Measurements from ENCODE around the gene SIK1.
"Not testable (repeated sequence)": the region's sequence is repeated elsewhere in the genome, so short reads cannot be mapped to it uniquely, and the experiment has no call there.

Gene SIK1

DNA sequence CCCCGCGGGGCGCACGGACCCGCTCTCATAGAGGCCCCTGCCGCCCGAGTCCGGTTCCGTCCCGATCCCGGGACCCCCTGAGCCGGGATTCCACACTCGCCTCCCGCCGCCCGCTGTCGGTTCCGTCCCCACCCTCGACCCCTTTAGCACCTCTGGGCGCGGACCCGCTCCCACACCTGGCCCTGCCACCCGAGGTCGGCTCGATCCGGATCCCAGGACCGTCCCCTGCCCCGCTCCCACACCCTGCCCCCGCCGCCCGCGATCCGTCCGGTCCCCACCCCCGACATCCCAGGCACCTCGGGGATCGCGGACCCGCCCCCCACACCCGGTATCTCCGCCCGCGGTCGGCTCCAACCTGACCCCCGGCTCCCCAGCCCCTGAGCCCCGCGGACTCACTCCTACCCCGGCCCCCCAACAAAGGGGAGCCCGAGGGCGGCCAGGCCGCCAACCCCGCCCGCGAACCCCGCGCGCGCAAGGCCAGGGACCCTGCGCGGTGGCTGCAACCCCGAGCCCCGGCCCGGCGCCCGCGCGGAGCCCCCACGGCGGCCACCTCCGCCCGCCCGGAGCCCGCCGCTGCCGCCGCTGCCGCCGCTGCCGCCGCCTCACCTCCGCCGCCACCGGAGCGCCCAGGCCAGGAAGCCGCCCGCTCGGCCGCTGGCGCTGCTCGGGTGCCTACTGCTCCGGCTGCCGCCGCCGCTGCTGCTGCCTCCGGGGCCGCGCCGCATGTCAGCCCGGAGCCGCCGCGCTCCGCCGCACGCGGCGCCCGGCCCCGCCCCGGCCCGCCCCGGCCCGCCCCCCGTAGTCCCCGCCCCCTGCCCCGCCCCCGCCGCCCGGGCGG is at the start of gene SIK1:
Gene SIK1, minus strand, starts transcription at position 728 of the 838 bp plus-strand sequence. CDS start 953 bp downstream, outside the sequence.
- not testable (repeated sequence) for DNase-seq

DNA sequence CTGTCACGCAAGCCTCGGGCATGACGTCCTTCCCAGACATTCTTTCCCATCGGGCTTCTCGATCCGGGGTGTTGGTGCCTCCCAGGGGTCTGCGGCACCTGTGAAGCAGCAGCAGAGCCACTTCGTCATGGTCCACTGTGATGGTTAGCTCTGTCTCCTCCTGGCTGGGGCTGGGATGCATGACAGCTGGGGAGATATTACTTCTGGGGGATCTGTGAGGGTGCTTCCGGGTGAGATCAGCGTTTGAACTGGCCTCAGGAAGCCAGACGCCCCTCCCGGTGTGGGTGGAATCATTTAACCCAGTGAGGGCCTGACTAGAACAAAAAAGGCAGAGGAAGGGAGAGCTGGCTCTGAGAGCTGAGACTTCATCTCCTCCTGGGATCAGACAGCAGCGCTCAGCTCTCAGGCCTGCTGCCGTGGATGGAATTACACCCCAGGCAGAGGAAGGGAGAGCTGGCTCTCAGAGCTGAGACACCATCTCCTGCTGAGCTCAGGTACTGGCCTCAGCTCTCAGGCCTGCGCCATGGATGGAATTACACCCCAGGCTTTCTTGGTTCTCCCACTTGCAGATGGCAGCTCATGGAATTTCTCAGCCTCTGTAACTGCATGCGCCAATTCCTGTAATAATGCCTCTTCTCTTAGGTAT is 44.8 kb upstream of the SIK1 start:
- DNase-seq: not testable (repeated sequence)

DNA sequence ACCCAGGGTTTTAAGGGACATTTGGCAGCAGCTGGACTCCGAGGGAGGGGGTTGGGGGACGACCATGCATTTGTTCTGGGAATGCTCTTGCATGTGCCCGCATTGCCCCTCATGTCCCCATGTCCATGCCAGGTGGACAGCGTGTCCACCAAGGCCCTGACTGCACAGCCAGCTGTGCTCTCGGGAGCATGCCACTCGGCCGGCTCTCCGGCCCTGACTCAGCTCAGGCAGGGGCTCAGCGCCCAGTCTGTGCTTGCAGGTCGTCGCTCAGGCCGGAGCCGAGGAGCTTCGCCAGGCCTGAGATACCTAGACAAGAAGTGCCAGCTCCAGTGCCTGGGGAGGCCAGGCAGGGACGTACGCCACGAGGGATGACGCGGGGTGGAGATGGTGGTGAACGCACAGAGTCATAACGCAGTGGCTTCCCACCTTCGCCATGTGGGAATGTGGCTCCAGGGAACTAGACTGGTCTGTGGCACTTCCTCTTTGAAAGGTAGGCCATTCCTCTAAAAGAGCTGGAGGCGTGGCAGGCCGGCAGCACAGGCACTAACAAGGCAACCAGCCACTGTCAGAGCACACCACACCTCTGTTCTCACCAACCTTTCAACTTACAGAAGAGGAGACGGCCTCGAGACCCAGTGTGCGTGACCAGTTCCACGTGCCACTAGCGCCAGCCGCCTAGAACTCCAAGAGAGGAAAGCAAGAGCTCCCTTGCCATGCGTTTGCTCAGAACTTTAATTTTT is 43.0 kb upstream of the SIK1 start:
- not testable (repeated sequence) for DNase-seq

DNA sequence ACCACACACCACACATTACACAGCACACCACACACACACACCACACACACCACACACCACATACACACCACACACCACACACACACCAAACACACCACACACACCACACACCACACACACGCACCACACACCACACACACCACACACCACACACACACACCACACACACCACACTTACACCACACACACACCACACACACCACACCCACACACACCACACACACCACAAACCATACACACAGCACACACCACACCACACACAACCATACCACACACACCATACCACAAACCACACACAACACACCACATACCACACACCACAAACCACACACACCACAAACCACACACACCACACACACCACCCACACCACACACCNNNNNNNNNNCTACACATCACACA is 40.9 kb upstream of the SIK1 start:
- no peak for DNase-seq

DNA sequence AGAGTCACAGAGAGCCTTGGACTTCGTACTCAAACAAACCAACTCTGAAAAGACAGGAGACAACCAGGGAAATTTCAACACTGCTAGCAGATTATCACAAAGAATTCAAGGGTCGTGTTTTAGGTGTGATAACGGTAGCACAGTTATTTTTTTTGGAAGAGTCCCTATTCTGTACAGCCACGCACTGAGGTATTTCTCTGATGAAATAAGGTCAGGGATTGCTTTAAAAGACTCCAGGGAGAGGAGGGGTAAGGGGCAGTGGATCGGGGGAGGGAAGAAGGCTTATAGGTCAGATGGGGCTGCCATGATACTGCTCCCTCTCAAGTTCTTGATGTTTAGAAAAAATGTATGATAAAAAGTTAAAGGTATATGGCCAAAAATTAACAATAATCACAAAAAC is 38.2 kb upstream of the SIK1 start:
- not testable (repeated sequence) for DNase-seq

GRCh38 chr21:43463498-43464261 is 36.7 kb upstream of the SIK1 start:
- DNase-seq: not testable (repeated sequence)

- DNase-seq: not testable (repeated sequence)
Observed at GRCh38 chr21:43462932-43463331, 36.0 kb upstream of the SIK1 start.

- DNase-seq: not testable (repeated sequence)
Observed at GRCh38 chr21:43460475-43460874, 33.5 kb upstream of the SIK1 start.

DNA sequence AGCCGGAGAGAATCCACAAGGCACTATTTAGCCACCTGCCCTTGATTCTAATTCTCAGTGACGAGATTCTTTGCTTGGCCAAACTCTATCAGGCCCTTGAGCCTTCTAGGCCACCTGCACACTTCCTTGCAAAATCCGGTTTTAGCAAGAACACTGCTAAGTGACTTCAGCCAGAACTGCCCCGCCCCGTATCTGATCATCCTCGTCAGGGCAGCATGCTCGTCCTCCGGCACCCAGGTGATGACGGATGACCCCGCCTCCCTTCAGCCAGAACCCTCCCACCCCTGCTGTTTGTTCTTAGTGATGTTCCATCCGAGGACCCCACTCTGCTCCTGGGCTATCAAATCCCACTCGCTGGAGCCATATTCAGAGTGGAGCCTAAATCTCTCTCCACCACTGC is 32.1 kb upstream of the SIK1 start:
- not testable (repeated sequence) for DNase-seq

GRCh38 chr21:43456616-43457314 is 29.8 kb upstream of the SIK1 start:
- not testable (repeated sequence) for DNase-seq

DNA sequence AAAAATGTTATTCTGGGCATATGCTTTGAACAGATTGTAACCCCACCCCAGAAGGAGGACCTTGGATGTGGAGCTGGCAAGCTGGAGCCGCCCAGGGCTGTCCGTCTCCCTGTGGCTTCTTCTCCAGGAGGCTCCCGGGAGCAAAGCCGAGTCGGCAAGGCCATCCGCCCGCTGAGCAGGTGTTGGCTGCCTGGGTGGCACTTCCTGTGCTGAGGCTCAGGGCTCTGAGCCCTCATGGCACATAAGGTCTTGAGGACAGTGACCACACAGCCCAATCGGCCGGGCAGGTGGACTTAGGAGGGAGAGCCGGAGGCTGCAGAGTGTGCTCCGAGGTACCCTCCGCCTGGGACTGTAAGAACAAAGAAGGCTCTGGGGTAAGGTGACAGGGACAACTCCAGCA is 28.8 kb upstream of the SIK1 start:
- DNase-seq: not testable (repeated sequence)

GRCh38 chr21:43454176-43454575 is 27.2 kb upstream of the SIK1 start:
- not testable (repeated sequence) for DNase-seq

- DNase-seq: not testable (repeated sequence)
Observed at GRCh38 chr21:43451850-43452249, 24.9 kb upstream of the SIK1 start.

- not testable (repeated sequence) for DNase-seq
Observed at GRCh38 chr21:43450287-43450686, 23.4 kb upstream of the SIK1 start.

DNA sequence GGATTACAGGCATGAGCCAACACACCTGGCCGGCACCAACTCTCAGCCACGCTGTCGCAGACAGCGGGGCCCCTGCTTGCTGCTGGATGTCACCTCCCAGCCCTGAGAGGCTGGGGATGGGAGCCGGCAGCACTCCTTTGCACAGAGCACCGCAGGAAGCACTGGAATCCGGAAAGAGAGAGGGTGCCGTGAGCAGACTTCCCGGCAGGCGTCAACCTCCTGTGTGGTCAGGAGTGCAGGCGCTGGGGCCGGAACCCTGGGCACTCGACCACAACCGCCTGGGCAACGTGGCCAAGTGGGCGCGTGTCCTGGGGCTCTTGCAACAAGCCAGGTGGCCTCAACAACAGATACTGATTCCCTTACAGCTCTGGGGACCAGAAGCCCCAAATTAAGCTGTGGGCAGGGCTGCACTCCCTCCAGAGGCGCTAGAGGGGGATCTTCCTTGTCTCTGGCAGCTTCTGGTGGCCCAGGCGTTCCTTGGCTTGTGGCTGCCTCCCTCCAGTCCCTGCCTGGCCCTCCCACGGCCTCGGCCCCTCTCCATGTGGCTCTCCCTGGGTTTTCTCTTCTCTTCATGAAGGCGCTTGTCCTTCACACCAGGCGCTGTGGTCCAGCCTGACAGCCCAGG is 20.5 kb upstream of the SIK1 start:
- not testable (repeated sequence) for DNase-seq

DNA sequence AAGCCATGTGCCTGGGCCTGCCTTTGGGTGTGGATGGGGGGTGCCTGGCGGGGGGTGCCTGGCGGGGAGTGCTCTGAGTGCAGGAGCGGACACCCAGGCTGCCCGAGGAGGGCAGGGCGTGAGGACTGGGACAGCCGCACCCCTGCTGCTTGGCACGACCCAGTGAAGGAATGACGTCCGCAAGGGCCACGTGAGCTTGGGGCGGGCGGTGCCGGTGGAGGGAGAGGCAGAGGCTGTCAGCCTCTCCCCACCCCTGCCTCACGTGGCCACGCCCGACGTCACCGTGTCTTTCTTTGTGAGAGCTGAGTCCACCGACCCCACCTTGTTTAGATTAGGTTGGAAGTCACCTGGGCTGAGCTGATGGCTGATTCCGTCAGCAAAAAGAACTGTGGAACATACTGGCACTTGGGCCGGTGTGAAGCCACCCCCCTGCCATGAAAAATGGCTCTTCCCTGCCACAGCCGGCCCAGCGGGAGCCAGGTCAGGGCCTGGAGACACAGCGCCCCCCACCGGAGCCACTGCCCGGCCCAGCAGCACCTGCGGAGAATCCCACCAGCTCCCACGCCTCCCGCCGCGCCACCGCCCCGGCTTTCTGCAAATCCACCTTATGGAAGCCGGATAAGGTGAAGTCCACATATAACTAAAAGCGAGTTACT is 19.5 kb upstream of the SIK1 start:
- DNase-seq: not testable (repeated sequence)

DNA sequence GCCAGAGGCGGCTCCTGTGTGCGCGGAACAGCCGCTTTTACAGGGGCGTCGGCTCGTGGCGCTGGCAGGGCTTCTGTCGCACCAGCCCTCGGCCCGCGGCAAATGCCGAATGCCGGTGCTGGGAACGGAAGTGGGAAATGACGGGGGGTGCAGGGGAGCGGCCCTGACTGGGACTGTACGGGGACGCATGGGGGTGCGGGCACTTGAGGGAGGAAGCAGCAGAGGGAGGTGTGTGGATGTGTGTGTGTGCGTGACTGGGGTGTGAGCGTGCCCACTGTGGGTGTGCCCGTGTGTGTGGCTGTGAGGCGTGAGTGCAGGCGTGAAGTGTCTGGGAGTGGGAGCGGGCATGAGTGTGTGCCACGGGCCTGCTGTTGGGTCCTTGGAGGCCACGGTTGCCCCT is 17.6 kb upstream of the SIK1 start:
- DNase-seq: not testable (repeated sequence)

DNA sequence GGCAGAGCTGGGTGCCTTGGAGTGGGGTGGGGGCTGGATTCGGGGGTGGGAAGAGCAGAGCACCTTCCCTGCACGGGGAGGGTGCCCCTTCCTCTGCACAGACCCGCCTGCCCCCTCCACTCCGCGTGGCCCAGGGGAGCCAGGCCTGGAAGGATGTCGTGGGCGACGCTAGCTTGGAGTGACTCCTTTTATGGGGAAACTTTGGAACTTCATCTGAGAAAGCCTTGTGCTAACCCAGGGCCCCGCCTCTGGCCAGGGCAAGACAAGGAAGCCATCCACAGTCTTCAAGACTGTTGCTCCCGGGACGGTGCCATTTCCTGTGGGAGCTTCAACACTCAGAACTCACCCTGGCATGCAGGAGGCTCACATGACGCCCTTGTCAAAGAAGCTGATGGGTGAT is 15.6 kb upstream of the SIK1 start:
- not testable (repeated sequence) for DNase-seq

DNA sequence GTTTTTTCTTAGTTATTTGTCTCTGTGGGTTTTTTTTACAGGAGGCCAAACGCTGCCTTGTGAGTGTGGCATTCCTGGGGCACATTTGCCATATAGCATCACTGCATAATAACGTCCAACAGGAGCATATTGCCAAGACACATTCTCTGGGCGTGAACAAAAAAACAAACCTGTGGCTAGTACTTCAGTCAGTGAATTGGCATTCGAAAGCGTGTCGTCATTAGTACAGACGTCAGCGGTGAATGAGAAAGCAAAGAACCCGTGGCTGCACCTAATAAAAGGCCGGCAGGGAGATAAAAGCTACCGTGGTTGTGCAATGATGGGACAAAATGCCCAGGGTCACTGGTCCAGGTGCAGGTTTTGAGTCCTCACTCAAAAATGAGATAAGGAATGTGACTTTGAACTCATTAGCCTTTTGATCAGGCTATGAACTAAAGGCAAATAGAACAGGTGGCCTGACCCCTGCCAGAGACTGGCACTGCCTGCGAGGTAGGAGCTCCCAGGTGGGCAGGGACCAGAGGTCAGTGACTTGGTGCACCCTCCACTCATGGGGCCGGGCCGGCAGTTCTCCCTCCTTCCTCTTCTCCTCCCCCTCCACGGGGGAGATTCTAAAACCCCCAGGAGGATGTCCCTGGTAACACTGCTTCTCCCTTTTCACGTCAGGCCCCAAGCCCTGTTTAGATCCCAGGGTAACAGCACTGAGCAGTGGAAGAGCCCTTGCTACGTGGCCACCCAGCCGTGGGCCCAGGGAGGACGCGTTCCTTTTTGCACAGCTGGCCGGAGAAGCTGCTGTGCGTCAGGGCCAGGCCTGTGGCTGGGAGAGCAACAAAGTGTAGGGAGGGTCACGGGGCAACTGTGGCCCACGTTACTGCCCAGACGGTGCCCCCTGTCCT is 14.2 kb upstream of the SIK1 start:
- not testable (repeated sequence) for DNase-seq

All from cerebellar nuclear complex (tissue), 1 donor.